HG03520 (cell line): ENCODE results near the gene ASB6.
"Not testable (repeated sequence)": the region's sequence is repeated elsewhere in the genome, so short reads cannot be mapped to it uniquely, and the experiment has no call there.

ENCODE experiments used
- ATAC-seq: cut with Tn5 transposase; IDR thresholded peaks from one replicate; pipeline ENCODE4 v1.9.1; 2021; ENCODE audit warnings: mild to moderate bottlenecking, moderate library complexity; ENCODE audit not compliant: unreplicated experiment

ASB6 gene

GRCh38 chr9:129667850-129668249 is 25.9 kb upstream of the ASB6 start:
- ATAC-seq, result no peak

DNA sequence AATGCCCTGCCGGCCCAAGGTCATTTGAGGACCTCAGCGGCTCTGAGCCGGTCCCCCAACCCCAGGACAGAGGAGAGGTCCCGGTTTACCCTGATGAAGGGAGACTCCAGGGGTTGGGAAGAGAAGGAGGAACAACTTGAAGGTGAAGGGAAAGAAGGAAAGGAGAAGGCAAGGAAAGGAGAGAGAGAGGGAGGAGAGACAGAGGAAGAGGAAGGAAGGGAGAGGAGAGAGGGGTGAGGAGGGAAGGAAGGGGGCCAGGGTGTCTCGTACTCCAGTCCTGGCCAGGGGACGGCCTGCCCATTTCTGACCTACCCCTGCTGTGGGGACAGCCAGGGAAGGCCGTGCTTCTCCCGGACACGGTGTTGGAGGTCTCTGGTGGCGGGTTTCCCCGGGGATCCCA is 25.4 kb upstream of the ASB6 start:
- no peak for ATAC-seq

GRCh38 chr9:129666575-129666974 is 24.6 kb upstream of the ASB6 start:
- no peak for ATAC-seq

- ATAC-seq, result no peak
These were observed 24.0 kb upstream of the ASB6 start for GRCh38 chr9:129665814-129666520.

GRCh38 chr9:129665389-129665775 is 23.4 kb upstream of the ASB6 start, which contains the start of gene PRRX2:
TSS of gene PRRX2 (plus strand) at chr9:129665647. CDS start at chr9:129665868, 221 bp downstream.
- no peak for ATAC-seq

- ATAC-seq, result no peak
These were observed 22.9 kb upstream of the ASB6 start for GRCh38 chr9:129664746-129665388.

DNA sequence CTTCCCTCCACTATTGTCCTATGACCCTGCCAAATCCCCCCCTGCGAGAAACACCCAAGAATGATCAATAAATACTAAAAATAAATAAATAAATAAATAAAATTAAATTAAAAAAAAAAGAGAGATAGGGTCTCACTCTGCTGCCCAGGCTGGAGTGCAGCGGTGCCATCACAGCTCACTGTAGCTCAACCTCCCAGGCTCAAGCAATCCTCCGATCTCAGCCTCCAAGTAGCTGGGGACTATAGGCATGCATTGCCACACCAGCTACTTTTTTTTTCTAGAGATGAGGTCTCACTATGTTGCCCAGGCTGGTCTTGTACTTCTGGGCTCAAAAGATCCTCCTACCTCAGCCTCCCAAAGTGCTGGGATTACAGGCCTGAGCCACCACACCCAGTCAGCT is 20.3 kb upstream of the ASB6 start:
- ATAC-seq, result not testable (repeated sequence)

DNA sequence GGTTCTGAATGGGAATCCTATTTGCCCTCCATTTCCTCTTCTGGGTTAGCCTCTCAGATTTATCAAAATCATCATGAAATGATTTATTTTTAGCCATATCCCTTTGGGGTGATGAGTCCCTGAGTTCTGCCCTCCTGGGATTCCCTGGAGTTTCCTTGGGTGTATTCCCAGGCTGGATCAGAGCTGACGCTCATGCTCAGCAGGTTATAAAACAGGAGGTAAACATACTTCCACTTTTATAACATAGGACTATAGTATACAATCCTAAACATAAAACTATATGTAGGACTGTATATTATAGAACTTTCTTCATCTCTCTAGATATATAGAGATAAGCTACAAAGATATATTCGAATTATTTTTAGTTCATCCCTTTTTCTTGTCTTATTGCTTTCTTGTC is 19.1 kb upstream of the ASB6 start:
- ATAC-seq, result no peak

DNA sequence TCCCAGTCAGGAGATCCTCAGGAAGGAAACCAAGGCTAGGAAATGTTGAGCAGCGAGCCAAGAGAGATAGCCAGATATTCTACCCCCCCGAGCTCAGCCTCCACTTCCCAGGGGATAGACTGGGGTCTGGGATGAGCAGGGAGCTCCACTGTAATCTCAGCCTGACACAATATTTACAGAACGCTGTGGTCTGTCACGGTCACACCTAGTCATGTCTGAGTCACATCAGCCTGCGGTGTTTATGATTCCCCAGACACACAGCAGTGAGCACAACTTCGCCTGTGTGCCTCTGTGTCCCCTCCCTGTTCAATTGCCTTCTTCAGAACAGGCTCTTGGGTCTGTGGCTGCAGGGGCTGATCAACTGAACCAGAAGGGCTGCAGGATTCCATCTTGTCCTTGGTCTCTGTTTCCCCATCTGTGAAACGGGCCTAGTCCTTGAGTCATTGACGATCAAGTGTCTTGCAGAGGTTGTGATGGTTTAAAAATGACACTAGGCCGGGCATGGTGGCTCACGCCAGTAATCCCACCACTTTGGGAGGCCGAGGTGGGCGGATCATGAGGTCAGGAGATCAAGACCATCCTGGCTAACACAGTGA is 14.9 kb upstream of the ASB6 start:
- ATAC-seq, result no peak

- no peak for ATAC-seq
These were observed 13.7 kb upstream of the ASB6 start for GRCh38 chr9:129655696-129656095.

- ATAC-seq, result no peak
These were observed 13.2 kb upstream of the ASB6 start for GRCh38 chr9:129655154-129655553.

DNA sequence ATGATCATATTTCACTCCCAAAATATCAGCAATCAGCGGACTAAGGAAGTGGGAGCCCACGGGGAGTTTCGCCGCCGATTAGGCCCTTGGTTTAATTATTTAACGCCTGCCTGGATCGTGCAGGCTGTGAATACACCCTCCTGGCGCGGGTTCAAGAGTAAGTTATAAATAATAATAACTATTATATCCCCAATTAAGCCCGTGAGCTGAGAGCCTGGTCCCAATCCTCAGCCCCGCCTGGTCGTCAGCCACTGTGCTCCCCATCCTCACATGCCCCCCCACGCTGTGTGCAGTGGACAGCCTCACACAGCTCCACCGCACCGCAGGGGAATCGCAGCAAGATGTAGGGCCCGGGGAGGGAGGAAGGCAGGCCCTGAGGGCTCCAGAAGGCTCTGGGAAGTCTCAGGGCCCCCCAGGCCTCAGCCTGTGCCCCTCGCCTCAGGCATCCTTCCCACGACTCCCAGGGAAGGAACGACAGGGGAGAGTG is 12.6 kb upstream of the ASB6 start:
- ATAC-seq, result no peak

GRCh38 chr9:129653823-129654553 is 12.0 kb upstream of the ASB6 start:
- ATAC-seq, result no peak

GRCh38 chr9:129650680-129651235 is 8.8 kb upstream of the ASB6 start:
- ATAC-seq, result no peak

- ATAC-seq, result no peak
These were observed 8.1 kb upstream of the ASB6 start for GRCh38 chr9:129649726-129650679.

- ATAC-seq, result no peak
These were observed 6.8 kb upstream of the ASB6 start for GRCh38 chr9:129648764-129649115.

DNA sequence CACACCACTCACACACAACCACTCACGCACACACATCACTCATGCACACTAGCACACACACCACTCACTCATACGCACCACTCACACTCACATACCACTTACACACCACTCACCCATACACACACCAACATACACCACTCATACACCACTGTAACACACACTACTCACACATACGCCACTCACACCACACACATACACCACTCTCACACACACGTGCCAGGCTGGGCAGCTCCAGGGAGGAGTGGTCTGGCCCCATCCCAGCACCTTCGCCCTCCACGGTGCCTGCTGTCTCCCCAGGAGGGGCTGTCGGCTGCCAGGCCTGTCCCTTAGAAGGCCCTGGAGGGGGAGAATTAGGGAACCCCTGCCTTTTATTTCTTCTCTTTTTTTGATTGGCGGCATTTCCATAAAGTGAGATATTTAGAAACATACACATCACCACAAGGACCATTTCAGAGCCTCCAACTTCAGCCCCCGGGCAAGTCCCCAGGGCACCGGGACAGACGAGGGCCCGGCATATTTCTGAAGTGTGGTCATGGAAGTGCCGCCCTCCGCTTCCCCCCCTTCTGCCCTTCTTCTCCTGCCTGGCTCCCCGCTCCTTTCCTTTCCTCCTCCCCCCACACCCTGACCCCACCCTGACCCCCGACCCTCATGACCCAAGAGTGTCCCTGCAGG is 6.3 kb upstream of the ASB6 start:
- ATAC-seq, result no peak

- ATAC-seq, result no peak
These were observed 5.7 kb upstream of the ASB6 start for GRCh38 chr9:129647635-129648034.

DNA sequence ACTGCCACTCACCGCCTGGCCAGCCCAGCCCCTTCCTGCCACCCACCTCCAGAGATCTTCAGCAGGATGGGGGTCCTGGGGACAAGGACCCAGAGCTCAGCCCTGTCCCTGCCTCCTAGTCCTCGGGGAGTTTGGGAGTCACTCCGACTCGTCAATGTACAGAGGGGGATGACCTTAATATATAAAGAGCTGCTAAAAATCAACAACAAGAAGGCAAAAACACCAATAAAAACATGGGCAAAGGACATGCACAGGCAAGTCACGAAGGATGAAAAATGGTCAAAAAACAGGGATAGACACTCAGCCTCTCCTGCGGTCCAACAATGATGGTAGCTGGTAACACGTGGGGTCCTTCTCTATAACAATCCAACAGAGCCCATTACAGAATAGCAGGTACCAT is 4.7 kb upstream of the ASB6 start:
- ATAC-seq, result no peak

DNA sequence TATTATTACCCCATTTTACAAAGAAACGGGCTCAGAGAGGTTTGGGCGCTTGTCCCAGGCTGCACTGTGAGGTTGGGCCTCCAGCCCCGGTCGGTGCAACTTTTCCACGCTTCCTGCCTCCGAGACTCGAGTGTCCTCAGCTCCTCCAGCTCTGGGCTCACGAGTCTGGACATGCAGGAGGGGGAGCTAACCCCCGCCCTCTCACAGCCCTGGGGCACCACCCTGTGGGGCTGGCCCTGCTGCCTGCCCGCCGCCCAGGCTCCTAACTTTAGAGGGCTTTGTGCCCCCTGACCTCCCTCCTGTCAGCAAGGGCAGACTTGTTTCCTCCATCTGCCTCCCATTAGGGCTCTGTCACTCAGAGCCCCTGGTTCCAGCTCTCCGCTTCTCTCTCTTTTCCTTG is 4.3 kb upstream of the ASB6 start:
- ATAC-seq, result no peak
